ENCODE measurements around the gene OR2C1. TPM values are rescaled to one million over a fixed set of nuclear protein-coding genes. Genes with fewer than 3 reads are reported as not detected.

Gene OR2C1
- total RNA-seq = 0.40 TPM

- no peak for DNase-seq (ENCODE audit: low spot score)
- ATAC-seq = no peak
- intact Hi-C loops (cut with DNase I) = no loop called here
These were observed at the start of gene OR2C1 for GRCh38 chr16:3355589-3355988. Gene OR2C1, plus strand, starts transcription at chr16:3355889. Its CDS starts 52 bp downstream, at chr16:3355941.

- intact Hi-C loops (cut with DNase I) = loop anchor here (10.0 kb wide), 1 partner anchor 99 kb away; the partner anchor contains the start of genes ZNF174 and ZSCAN32
- DNase-seq (ENCODE audit: low spot score) (no peak), ATAC-seq (no peak)
These were observed 49.6 kb upstream of the OR2C1 start for GRCh38 chr16:3306078-3306477.

- intact Hi-C loops (cut with DNase I) = no loop called here
- DNase-seq (ENCODE audit: low spot score) = no peak
- no peak for ATAC-seq
These were observed 44.2 kb upstream of the OR2C1 start for GRCh38 chr16:3311496-3311895.

GRCh38 chr16:3317315-3317999 is 38.2 kb upstream of the OR2C1 start:
- DNase-seq (ENCODE audit: low spot score) (no peak), ATAC-seq (no peak)
- intact Hi-C loops (cut with DNase I) = no loop called here

GRCh38 chr16:3321816-3322215 is 33.9 kb upstream of the OR2C1 start:
- DNase-seq (ENCODE audit: low spot score) = no peak
- intact Hi-C loops (cut with DNase I) = no loop called here
- ATAC-seq = no peak

GRCh38 chr16:3327514-3327913 is 28.2 kb upstream of the OR2C1 start:
- intact Hi-C loops (cut with DNase I) = no loop called here

GRCh38 chr16:3328104-3328503 is 27.6 kb upstream of the OR2C1 start:
- ATAC-seq = no peak
- DNase-seq (ENCODE audit: low spot score) = no peak
- intact Hi-C loops (cut with DNase I) = no loop called here

More at GRCh38 chr16:3327514-3327913, 28.2 kb upstream of the OR2C1 start:
- ATAC-seq = no peak
- no peak for DNase-seq (ENCODE audit: low spot score)

GRCh38 chr16:3328643-3329042 is 27.0 kb upstream of the OR2C1 start:
- ATAC-seq (no peak), DNase-seq (ENCODE audit: low spot score) (no peak)
- intact Hi-C loops (cut with DNase I) = no loop called here

- ATAC-seq = no peak
- intact Hi-C loops (cut with DNase I) = no loop called here
- no peak for DNase-seq (ENCODE audit: low spot score)
These were observed 9.6 kb upstream of the OR2C1 start for GRCh38 chr16:3346041-3346440.

GRCh38 chr16:3347586-3347985 is 8.1 kb upstream of the OR2C1 start:
- intact Hi-C loops (cut with DNase I) = no loop called here
- DNase-seq (ENCODE audit: low spot score) (no peak), ATAC-seq (no peak)

GRCh38 chr16:3348547-3349167 is 7.0 kb upstream of the OR2C1 start:
- DNase-seq (ENCODE audit: low spot score) = no peak
- intact Hi-C loops (cut with DNase I) = no loop called here
- ATAC-seq = no peak

GRCh38 chr16:3349175-3349574 is 6.5 kb upstream of the OR2C1 start:
- intact Hi-C loops (cut with DNase I) = no loop called here
- ATAC-seq (no peak), DNase-seq (ENCODE audit: low spot score) (no peak)

- no peak for DNase-seq (ENCODE audit: low spot score)
- intact Hi-C loops (cut with DNase I) = no loop called here
- no peak for ATAC-seq
These were observed 429 bp downstream of the OR2C1 start for GRCh38 chr16:3356118-3356517.

GRCh38 chr16:3358871-3359270 is 3.2 kb downstream of the OR2C1 start:
- no peak for DNase-seq (ENCODE audit: low spot score)
- intact Hi-C loops (cut with DNase I) = no loop called here

GRCh38 chr16:3362931-3363330 is 7.2 kb downstream of the OR2C1 start:
- ATAC-seq = no peak
- no peak for DNase-seq (ENCODE audit: low spot score)
- intact Hi-C loops (cut with DNase I) = no loop called here

More at GRCh38 chr16:3358871-3359270, 3.2 kb downstream of the OR2C1 start:
- no peak for ATAC-seq

- intact Hi-C loops (cut with DNase I) = no loop called here
- no peak for DNase-seq (ENCODE audit: low spot score)
- no peak for ATAC-seq
These were observed 8.1 kb downstream of the OR2C1 start for GRCh38 chr16:3363793-3364192.

GRCh38 chr16:3364774-3365427 is 9.2 kb downstream of the OR2C1 start:
- ATAC-seq (peak; percentile 100), DNase-seq (ENCODE audit: low spot score) (peak; percentile 90)
- intact Hi-C loops (cut with DNase I) = no loop called here

GRCh38 chr16:3369073-3369472 is 13.4 kb downstream of the OR2C1 start:
- DNase-seq (ENCODE audit: low spot score) (no peak), ATAC-seq (no peak)
- intact Hi-C loops (cut with DNase I) = no loop called here

- intact Hi-C loops (cut with DNase I) = no loop called here
- ATAC-seq (no peak), DNase-seq (ENCODE audit: low spot score) (no peak)
These were observed 20.0 kb downstream of the OR2C1 start for GRCh38 chr16:3375680-3376079.

- DNase-seq (ENCODE audit: low spot score) = no peak
- no peak for ATAC-seq
- intact Hi-C loops (cut with DNase I) = no loop called here
These were observed 22.2 kb downstream of the OR2C1 start for GRCh38 chr16:3377917-3378316.

Data from sciatic nerve (tissue), 2 donors.